Kidney (tissue), 14 donors: ENCODE results near the gene RBCK1. TPM values are rescaled to one million over a fixed set of nuclear protein-coding genes. Genes with fewer than 3 reads are reported as not detected.

ENCODE experiments used
- DNase-seq, 5 donors: peaks; one replicate each; pipeline ENCODE4 v3.0.0-alpha.2; 2013 to 2020
- FAIRE-seq: peaks from 2 replicates; lab custom pipeline; 2012; peaks lifted over from hg19 to GRCh38; lab: Jason Lieb, UNC
- H3K27ac ChIP-seq, 2 donors: one replicate each; pipeline ENCODE4 v1.7.0; 2013; ENCODE audit warnings: low read depth in 2 of 2, low read length in 2 of 2, inconsistent platforms in 1 of 2
- H3K27me3 ChIP-seq: one replicate; pipeline ENCODE4 v1.7.1; 2013; ENCODE audit warnings: low read length, inconsistent platforms; ENCODE audit not compliant: control insufficient read depth, insufficient read depth
- H3K36me3 ChIP-seq, 3 donors: one replicate each; pipeline versions ENCODE4 v1.7.0 to v1.7.1; 2013; ENCODE audit warnings: low read length in 3 of 3, control low read depth in 1 of 3, inconsistent platforms in 1 of 3; ENCODE audit not compliant: insufficient read depth in 3 of 3, control insufficient read depth in 2 of 3
- H3K4me1 ChIP-seq, 3 donors: one replicate each; pipeline versions ENCODE4 v1.7.0 to v1.7.1; 2013; ENCODE audit warnings: low read length in 3 of 3, inconsistent platforms in 1 of 3, low read depth in 1 of 3; ENCODE audit not compliant: control insufficient read depth in 2 of 3, insufficient read depth in 2 of 3
- H3K4me3 ChIP-seq, 3 donors: one replicate each; pipeline versions ENCODE4 v1.7.0 to v1.8.1; 2013; ENCODE audit warnings: low read length in 3 of 3, control low read depth in 1 of 3, inconsistent platforms in 1 of 3
- H3K9ac ChIP-seq, 3 donors: one replicate each; pipeline versions ENCODE4 v1.7.0 to v1.7.1; 2013; ENCODE audit warnings: low read length in 3 of 3, control low read depth in 1 of 3, inconsistent platforms in 1 of 3
- H3K9me3 ChIP-seq, 3 donors: one replicate each; pipeline versions ENCODE4 v1.7.0 to v1.7.1; 2013; ENCODE audit warnings: low read length in 3 of 3, control low read depth in 1 of 3, inconsistent platforms in 1 of 3; ENCODE audit not compliant: control insufficient read depth in 2 of 3, insufficient read depth in 1 of 3
- CTCF ChIP-seq: IDR thresholded peaks from 3 replicates; pipeline ENCODE4 v1.5.1; 2012; ENCODE audit warnings: mild to moderate bottlenecking, moderate library complexity, borderline replicate concordance; ENCODE audit not compliant: insufficient read depth; ENCODE audit errors: extremely low read depth
- intact Hi-C: fragments of 100-400 bp; cut with DNase I; formaldehyde crosslinking; loops from one replicate; pipeline ENCODE4 v1.11.1; 2022
- polyA plus RNA-seq: library from polyadenylated mRNA; stranded (reverse); fragments of 350-450 nt; fragmentation: Illumina TruSeq; extraction: RNeasy Lipid Tissue Mini Kit (QIAGEN cat#74804); gene quantifications from one replicate; pipeline ENCODE4 v1.2.3, GENCODE V29; 2014; ENCODE audit warnings: low read depth, low replicate concordance; ENCODE audit not compliant: insufficient read depth
- total RNA-seq: library from RNA; stranded (reverse); fragmentation: NEBNext Ultra II Directional; extraction: Animal tissue kit (Norgen Biotek cat#: 25700); gene quantifications from one replicate; pipeline ENCODE4 v1.2.1, GENCODE V29; 2021
- donor health status: control.
- donor health status: control.
- donor health status: control.
- donor health status: control.
- donor health status: control.
- donor health status: DM: yes; HTN: yes; CAD: no.
- donor health status: Normal renal cell carcinoma (clear cell type).

The RBCK1 gene
- total and polyA plus RNA-seq, 2 donors from 2014 or later, result 73.0 to 93.6 TPM

GRCh38 chr20:438571-439469 lies 30.7 kb downstream of the RBCK1 start:
- no peak overlapping the region for H3K9ac ChIP-seq
- DNase-seq, result no peak
- no peaks in the 10 kb centered on the region for H3K9me3 ChIP-seq
- FAIRE-seq, result no peak
- no peak overlapping the region for H3K4me3 ChIP-seq
- no peak for TF ChIP-seq CTCF
- no peaks in the 10 kb centered on the region for H3K27me3 ChIP-seq
- H3K27ac ChIP-seq, result peak overlapping the region in 1 of 2 donors; percentile 32
- H3K36me3 ChIP-seq, result peaks cover 11 to 68% (median 53%) of the 10 kb centered on the region in 3 donors
- intact Hi-C loops, result no loop called here
- H3K4me1 ChIP-seq, result peaks cover 0 to 8% (median 0%) of the 10 kb centered on the region in 3 donors

GRCh38 chr20:440148-440547 lies 32.0 kb downstream of the RBCK1 start:
- Histone ChIP-seq H3K4me3 (no peak overlapping the region), H3K36me3 (peaks cover 11 to 68% (median 53%) of the 10 kb centered on the region in 3 donors), H3K27ac (no peak overlapping the region), H3K9me3 (no peaks in the 10 kb centered on the region), H3K9ac (no peak overlapping the region), H3K4me1 (peaks cover 0 to 6% (median 0%) of the 10 kb centered on the region in 3 donors), H3K27me3 (no peaks in the 10 kb centered on the region)
- intact Hi-C loops, result no loop called here
- DNase-seq (no peak), FAIRE-seq (no peak)
- no peak for TF ChIP-seq CTCF

DNA sequence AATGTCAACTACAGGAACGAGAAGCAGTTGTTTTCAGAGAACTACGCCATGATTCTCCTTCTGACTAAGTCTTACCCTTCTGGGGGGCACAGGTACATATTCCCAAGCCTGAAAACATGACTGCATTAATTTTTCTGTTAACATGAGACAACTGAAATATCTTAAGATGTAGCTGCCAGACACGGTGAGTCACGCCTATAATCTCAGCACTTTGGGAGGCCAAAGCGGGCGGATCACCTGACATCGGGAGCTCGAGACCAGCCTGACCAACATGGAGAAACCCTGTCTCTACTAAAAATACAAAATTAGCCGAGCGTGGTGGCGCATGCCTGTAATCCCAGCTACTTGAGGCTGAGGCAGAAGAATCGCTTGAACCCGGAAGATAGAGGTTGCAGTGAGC lies 32.5 kb downstream of the RBCK1 start:
- no peak for TF ChIP-seq CTCF
- no peaks in the 10 kb centered on the region for H3K9me3 ChIP-seq
- DNase-seq (no peak), FAIRE-seq (no peak)
- peaks cover 11 to 63% (median 48%) of the 10 kb centered on the region in 3 donors for H3K36me3 ChIP-seq
- H3K4me3 ChIP-seq, result no peak overlapping the region
- H3K27me3 ChIP-seq, result no peaks in the 10 kb centered on the region
- H3K9ac ChIP-seq, result no peak overlapping the region
- H3K4me1 ChIP-seq, result peaks cover 0 to 9% (median 0%) of the 10 kb centered on the region in 3 donors
- no peak overlapping the region for H3K27ac ChIP-seq
- intact Hi-C loops, result no loop called here
